Sigmoid colon (tissue), 4 donors: ENCODE results near the gene GALNT10.

ENCODE experiments used
- CTCF ChIP-seq, 4 experiments: fragments of 450-650 bp in 3 of 4; fragments of 200-600 bp in 1 of 4; IDR thresholded peaks; one replicate each; pipeline ENCODE4 v1.5.1; 2016 to 2019; ENCODE audit warnings: antibody characterized with exemption in 4 of 4, mild to moderate bottlenecking in 3 of 4, moderate library complexity in 2 of 4
- EP300 ChIP-seq, 4 donors: sonication (generic); formaldehyde crosslinking; IDR thresholded peaks; one replicate each; pipeline ENCODE4 v1.6.1; 2017; ENCODE audit warnings: antibody characterized with exemption in 4 of 4
- POLR2A ChIP-seq, 2 donors: fragments of 450-650 bp; IDR thresholded peaks; one replicate each; pipeline ENCODE4 v1.6.1; 2016; ENCODE audit warnings: antibody characterized with exemption in 2 of 2, mild to moderate bottlenecking in 2 of 2, moderate library complexity in 2 of 2
- POLR2AphosphoS5 ChIP-seq, 4 donors: sonication (generic); formaldehyde crosslinking; IDR thresholded peaks; one replicate each; pipeline ENCODE4 v1.6.1; 2017; ENCODE audit warnings: antibody characterized with exemption in 4 of 4

DNA sequence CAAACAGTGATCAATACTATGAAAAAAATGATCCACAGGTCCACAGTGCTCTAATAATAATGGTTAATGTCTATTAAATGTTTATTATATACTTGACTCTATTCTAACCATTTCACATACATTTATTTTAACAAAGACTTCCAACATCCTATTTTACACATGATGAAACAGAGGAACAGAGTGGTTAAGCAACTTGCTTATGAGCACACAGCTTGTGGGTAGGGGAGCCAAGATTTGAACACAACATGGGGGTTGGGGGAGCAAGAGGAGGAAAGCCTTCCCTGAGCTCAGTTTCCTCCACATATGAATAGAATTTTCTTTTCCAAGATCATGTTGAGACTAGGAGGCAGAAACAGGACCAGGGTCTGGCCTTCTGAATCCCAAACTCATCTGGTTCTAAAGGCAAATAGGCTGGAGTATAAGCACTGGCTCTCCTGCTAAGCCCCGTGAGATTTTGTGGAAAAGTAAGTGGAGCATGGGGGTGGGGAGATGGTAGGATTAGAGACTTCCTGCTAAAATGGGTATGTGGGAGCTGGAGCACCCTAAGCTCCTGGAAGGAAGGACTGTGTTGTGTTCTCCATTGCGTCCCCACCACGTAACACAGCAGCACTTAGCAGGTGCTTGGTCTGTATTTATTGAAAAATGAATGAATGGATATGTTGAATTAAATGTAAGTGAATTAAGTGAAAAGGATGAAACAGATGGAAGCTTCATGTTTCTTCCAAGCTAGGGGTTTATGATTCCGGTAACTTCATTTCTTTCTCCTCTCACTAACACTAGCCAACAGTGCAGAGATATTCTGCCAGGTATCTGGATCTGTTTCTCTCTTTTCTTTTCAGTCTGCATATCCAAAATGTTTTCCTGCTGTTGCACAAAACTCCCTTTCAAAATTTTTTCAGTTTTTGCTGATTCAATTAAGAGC lies 26.9 kb upstream of the GALNT10 start:
- TF ChIP-seq CTCF (IDR thresholded peaks at IDR 0.05) = no peak
- TF ChIP-seq POLR2A (IDR thresholded peaks at IDR 0.05) = no peak
- TF ChIP-seq POLR2AphosphoS5 (IDR thresholded peaks at IDR 0.05) = no peak
- TF ChIP-seq EP300 (IDR thresholded peaks at IDR 0.05) = no peak
